RWPE2 (cell line): ENCODE results near the gene SUSD1.

Source experiments
- ATAC-seq: fragments of 200-7000 bp; cut with Tn5 transposase; 3 replicates; pipeline ENCODE4 v1.9.1; 2021; ENCODE audit warnings: low read depth
- DNase-seq: peaks from one replicate; pipeline ENCODE4 v3.0.0-alpha.2; 2020; ENCODE audit warnings: low spot score
- H3K27ac ChIP-seq: fragments of 450-650 bp; 2 replicates; pipeline ENCODE4 v1.5.1; 2017; ENCODE audit warnings: mild to moderate bottlenecking; ENCODE audit not compliant: poor library complexity, severe bottlenecking
- H3K27me3 ChIP-seq: fragments of 250-450 bp; sonication (Bioruptor Pico); 2 replicates; pipeline ENCODE4 v1.5.1; 2021; ENCODE audit warnings: mild to moderate bottlenecking, moderate library complexity; ENCODE audit not compliant: insufficient read depth, poor library complexity, severe bottlenecking
- H3K36me3 ChIP-seq: fragments of 250-450 bp; sonication (Bioruptor Pico); 2 replicates; pipeline ENCODE4 v1.5.1; 2020; ENCODE audit warnings: low read depth, mild to moderate bottlenecking, moderate library complexity
- H3K4me1 ChIP-seq: fragments of 250-450 bp; sonication (Bioruptor Pico); 2 replicates; pipeline ENCODE4 v1.5.1; 2021; ENCODE audit warnings: mild to moderate bottlenecking, moderate library complexity; ENCODE audit not compliant: insufficient read depth, poor library complexity, severe bottlenecking
- H3K4me3 ChIP-seq: fragments of 250-450 bp; sonication (Bioruptor Pico); 2 replicates; pipeline ENCODE4 v1.5.1; 2021; ENCODE audit warnings: mild to moderate bottlenecking, moderate library complexity; ENCODE audit not compliant: severe bottlenecking
- H3K9me3 ChIP-seq: fragments of 250-450 bp; sonication (Bioruptor Pico); 2 replicates; pipeline ENCODE4 v1.5.1; 2021; ENCODE audit warnings: mild to moderate bottlenecking, moderate library complexity; ENCODE audit not compliant: severe bottlenecking
- TF ChIP-seq, protein P1 (sequence below): fragments of 450-650 bp; IDR thresholded peaks from one replicate; pipeline ENCODE4 v1.5.1; 2017; ENCODE audit warnings: mild to moderate bottlenecking, moderate library complexity; ENCODE audit not compliant: poor library complexity, severe bottlenecking

Gene SUSD1

DNA sequence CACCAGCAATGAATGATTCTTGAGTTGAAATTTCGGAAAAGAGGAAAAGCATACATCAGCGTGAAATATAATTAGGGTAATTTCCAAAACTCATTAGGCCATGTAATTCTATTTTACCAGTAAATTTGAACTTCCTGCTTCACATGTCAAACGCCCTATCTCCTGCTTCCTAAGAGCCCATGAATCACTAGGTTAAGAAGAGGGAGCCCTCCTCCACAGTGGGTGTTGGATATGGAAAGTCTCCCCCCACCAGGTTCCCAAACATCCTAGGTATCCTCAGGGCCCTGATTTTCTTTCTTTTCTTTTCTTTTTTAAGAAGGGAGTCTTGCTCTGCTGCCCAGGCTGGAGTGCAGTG lies 115.2 kb downstream of the SUSD1 start:
- Histone ChIP-seq H3K36me3 (no peaks in the 10 kb centered on the region), H3K27me3 (no peaks in the 10 kb centered on the region), H3K4me1 (peaks cover 21% of the 10 kb centered on the region), H3K27ac (peak overlapping the region; percentile 90), H3K9me3 (no peaks in the 10 kb centered on the region), H3K4me3 (no peak overlapping the region)
- TF ChIP-seq, protein P1, sequence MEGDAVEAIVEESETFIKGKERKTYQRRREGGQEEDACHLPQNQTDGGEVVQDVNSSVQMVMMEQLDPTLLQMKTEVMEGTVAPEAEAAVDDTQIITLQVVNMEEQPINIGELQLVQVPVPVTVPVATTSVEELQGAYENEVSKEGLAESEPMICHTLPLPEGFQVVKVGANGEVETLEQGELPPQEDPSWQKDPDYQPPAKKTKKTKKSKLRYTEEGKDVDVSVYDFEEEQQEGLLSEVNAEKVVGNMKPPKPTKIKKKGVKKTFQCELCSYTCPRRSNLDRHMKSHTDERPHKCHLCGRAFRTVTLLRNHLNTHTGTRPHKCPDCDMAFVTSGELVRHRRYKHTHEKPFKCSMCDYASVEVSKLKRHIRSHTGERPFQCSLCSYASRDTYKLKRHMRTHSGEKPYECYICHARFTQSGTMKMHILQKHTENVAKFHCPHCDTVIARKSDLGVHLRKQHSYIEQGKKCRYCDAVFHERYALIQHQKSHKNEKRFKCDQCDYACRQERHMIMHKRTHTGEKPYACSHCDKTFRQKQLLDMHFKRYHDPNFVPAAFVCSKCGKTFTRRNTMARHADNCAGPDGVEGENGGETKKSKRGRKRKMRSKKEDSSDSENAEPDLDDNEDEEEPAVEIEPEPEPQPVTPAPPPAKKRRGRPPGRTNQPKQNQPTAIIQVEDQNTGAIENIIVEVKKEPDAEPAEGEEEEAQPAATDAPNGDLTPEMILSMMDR = no peak
- ATAC-seq = no peak
- DNase-seq = no peak

DNA sequence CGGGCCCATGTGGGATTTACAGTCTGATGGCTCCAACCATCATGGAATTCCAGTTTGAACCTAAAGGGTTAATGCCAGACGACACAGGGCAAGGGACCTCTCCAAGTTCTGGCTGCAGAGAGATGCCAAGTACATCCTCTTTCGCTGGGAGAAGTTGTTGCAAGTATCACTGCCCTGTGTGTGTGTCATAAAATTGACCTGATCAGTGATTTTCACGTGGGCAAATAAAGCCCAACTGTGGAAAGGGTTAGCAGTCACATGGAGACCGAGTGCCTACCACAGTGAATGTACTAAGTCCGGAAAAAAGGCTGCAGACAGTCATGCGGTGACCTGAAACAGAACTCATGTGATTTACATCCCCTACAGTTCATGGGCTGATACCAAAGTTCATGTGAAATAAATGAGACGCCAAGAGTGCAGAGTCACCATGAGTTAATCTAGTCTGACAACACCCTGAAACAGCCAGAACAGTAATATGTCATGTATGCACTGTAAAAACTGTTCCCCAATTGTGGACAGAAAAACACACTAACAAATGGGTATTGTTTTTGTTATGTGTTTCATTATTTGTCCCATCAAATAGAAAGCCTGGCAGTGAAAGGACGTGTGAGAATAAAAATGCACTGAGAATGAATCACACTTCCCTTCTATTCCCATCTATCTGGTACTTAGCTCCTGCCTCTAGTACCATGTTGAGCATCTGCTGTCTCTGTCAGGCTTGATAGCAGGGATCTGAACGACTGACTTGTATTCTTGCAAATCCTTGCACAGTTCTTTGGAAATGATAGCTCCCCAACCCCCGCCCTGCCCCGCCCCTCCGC lies 115.7 kb downstream of the SUSD1 start:
- Histone ChIP-seq H3K27ac (peak overlapping the region; percentile 90), H3K9me3 (no peaks in the 10 kb centered on the region), H3K4me3 (no peak overlapping the region), H3K4me1 (peaks cover 21% of the 10 kb centered on the region), H3K36me3 (no peaks in the 10 kb centered on the region), H3K27me3 (no peaks in the 10 kb centered on the region)
- TF ChIP-seq, protein P1 = no peak
- DNase-seq (no peak), ATAC-seq (peak; percentile 48; the same call in 2 of the 3 replicates)

DNA sequence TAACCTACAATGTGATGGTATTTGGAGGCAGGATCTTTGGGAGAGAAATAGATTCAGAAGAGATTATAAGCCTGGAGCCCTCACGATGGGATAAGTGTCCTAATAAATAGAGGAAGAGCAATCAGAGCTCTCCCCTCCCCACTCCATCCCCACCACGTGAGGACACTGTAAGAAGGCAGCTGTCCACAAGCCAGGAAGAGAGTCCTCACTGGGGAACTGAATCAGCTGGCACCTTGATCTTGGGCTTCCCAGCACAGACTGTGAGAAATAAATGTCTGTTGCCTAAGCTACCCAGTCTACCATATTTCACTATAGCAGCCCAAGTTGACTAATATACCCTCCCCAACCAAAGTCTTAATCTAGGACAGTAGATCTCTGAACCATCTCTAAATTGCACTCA lies 118.1 kb downstream of the SUSD1 start:
- TF ChIP-seq, protein P1 = no peak
- Histone ChIP-seq H3K27ac (no peak overlapping the region), H3K4me1 (peaks cover 16% of the 10 kb centered on the region), H3K4me3 (no peak overlapping the region), H3K27me3 (no peaks in the 10 kb centered on the region), H3K9me3 (no peaks in the 10 kb centered on the region), H3K36me3 (no peaks in the 10 kb centered on the region)
- DNase-seq = no peak
- no peak for ATAC-seq

DNA sequence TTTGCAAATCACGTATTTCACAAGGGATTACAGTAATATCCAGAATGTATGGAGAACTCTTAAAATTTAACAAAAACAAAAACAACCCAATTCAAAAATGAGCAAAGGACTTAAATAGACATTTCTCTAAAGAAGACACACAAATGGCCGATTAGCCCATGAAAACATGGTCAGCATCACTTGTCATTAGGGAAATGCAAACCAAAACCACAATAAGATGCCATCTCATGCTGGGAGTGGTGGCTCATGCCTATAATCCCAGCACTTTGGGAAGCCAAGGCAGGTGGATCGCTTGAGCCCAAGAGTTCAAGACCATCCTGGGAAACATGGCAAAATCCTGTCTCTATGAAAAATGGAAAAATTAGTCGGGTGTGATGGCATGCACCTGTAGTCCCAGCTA lies 120.2 kb downstream of the SUSD1 start:
- TF ChIP-seq, protein P1 = no peak
- DNase-seq = no peak
- Histone ChIP-seq H3K27me3 (no peaks in the 10 kb centered on the region), H3K9me3 (no peaks in the 10 kb centered on the region), H3K36me3 (no peaks in the 10 kb centered on the region), H3K4me1 (peaks cover 15% of the 10 kb centered on the region), H3K4me3 (no peak overlapping the region), H3K27ac (no peak overlapping the region)
- no peak for ATAC-seq

DNA sequence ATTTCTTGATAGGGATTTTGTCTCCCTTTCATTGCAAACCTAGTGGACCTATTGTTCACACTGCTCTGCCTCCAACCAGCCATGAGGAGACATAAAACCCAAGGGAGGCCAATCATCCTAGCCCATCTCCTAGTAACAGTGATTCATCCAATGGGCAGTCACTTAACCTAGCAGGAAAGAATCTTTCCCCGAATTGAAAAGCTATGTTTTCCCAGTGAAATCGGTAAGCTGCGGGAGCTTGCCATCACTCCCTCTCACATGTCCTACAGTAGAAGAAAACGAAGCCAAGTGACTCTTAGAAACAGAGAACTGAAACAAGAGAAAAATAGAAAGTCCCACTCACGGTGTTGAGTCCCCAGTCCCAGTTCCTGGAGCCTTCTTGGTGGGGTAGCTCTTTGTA lies 123.3 kb downstream of the SUSD1 start:
- ATAC-seq = no peak
- Histone ChIP-seq H3K27ac (peak overlapping the region; percentile 67), H3K36me3 (no peaks in the 10 kb centered on the region), H3K4me3 (no peak overlapping the region), H3K9me3 (no peaks in the 10 kb centered on the region), H3K4me1 (peaks cover 15% of the 10 kb centered on the region), H3K27me3 (no peaks in the 10 kb centered on the region)
- no peak for DNase-seq
- TF ChIP-seq, protein P1 = no peak
